Measurements from ENCODE around the gene ECI2.

ECI2 gene

DNA sequence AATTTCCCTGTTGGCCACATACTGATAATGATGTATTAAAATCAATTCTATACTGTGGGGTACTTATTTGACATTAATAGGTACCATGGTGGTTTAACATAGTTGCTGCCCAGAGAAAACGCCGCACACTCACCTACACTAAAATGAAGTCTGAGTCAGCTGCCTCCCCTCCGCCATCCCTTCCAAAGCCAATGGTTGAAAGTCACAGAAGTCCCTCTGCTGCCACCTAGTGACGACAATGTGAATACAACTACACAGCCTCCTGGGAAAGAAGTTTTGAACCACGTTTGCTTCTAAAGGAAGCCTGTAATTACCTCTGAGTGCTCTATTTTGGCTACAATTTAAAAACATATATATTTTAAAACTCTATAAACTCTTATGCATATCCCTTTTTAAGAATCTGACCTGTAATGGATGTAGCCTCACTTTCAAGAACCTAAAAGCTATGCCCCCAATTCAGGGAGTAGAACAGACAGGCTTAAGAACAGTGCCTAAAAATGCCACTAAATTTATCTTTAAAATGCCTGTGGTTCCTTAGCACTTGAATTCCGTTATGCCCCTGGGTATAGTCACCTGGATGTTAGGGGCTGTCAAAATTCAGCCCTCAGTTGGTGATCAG, 20.6 kb upstream of the ECI2 start:
- Histone ChIP-seq H3K9me3 (ENCODE audit: control insufficient read depth, insufficient read depth, low read depth, low read length) (no peaks in the 10 kb centered on the region), H3K4me3 (ENCODE audit: low read depth, low read length) (no peak overlapping the region), H3K27ac (ENCODE audit: extremely low read depth, low read depth, low read length) (no peak overlapping the region), H3K36me3 (ENCODE audit: control insufficient read depth in 2 of 2, insufficient read depth in 1 of 2, low read length in 2 of 2) (no peaks in the 10 kb centered on the region), H3K4me1 (ENCODE audit: control insufficient read depth, insufficient read depth, low read length) (no peaks in the 10 kb centered on the region)
- TF ChIP-seq, protein P1, sequence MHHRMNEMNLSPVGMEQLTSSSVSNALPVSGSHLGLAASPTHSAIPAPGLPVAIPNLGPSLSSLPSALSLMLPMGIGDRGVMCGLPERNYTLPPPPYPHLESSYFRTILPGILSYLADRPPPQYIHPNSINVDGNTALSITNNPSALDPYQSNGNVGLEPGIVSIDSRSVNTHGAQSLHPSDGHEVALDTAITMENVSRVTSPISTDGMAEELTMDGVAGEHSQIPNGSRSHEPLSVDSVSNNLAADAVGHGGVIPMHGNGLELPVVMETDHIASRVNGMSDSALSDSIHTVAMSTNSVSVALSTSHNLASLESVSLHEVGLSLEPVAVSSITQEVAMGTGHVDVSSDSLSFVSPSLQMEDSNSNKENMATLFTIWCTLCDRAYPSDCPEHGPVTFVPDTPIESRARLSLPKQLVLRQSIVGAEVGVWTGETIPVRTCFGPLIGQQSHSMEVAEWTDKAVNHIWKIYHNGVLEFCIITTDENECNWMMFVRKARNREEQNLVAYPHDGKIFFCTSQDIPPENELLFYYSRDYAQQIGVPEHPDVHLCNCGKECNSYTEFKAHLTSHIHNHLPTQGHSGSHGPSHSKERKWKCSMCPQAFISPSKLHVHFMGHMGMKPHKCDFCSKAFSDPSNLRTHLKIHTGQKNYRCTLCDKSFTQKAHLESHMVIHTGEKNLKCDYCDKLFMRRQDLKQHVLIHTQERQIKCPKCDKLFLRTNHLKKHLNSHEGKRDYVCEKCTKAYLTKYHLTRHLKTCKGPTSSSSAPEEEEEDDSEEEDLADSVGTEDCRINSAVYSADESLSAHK (tag by site-specific recombination; IDR thresholded peaks at IDR 0.05), result no peak
- TF ChIP-seq, protein P2, sequence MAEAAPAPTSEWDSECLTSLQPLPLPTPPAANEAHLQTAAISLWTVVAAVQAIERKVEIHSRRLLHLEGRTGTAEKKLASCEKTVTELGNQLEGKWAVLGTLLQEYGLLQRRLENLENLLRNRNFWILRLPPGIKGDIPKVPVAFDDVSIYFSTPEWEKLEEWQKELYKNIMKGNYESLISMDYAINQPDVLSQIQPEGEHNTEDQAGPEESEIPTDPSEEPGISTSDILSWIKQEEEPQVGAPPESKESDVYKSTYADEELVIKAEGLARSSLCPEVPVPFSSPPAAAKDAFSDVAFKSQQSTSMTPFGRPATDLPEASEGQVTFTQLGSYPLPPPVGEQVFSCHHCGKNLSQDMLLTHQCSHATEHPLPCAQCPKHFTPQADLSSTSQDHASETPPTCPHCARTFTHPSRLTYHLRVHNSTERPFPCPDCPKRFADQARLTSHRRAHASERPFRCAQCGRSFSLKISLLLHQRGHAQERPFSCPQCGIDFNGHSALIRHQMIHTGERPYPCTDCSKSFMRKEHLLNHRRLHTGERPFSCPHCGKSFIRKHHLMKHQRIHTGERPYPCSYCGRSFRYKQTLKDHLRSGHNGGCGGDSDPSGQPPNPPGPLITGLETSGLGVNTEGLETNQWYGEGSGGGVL (tag by site-specific recombination; IDR thresholded peaks at IDR 0.05), result no peak
- TF ChIP-seq YY2 (tag by site-specific recombination; IDR thresholded peaks at IDR 0.05), result peak; percentile 51; the same call in 1 of the 2 replicates
- TF ChIP-seq ZNF654 (tag by site-specific recombination; IDR thresholded peaks at IDR 0.05; ENCODE audit: low read depth), result peak; percentile 97
- 0 out of 2 replicates have a peak, but pooled peaks have one; percentile 34 for TF ChIP-seq MZF1 (tag by site-specific recombination; IDR thresholded peaks at IDR 0.05; ENCODE audit: borderline replicate concordance)
- TF ChIP-seq, protein P3, sequence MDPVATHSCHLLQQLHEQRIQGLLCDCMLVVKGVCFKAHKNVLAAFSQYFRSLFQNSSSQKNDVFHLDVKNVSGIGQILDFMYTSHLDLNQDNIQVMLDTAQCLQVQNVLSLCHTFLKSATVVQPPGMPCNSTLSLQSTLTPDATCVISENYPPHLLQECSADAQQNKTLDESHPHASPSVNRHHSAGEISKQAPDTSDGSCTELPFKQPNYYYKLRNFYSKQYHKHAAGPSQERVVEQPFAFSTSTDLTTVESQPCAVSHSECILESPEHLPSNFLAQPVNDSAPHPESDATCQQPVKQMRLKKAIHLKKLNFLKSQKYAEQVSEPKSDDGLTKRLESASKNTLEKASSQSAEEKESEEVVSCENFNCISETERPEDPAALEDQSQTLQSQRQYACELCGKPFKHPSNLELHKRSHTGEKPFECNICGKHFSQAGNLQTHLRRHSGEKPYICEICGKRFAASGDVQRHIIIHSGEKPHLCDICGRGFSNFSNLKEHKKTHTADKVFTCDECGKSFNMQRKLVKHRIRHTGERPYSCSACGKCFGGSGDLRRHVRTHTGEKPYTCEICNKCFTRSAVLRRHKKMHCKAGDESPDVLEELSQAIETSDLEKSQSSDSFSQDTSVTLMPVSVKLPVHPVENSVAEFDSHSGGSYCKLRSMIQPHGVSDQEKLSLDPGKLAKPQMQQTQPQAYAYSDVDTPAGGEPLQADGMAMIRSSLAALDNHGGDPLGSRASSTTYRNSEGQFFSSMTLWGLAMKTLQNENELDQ (tag by site-specific recombination; IDR thresholded peaks at IDR 0.05; ENCODE audit: low read depth), result no peak
- no peak for TF ChIP-seq ZNF223 (tag by site-specific recombination; IDR thresholded peaks at IDR 0.05)
- no peak for TF ChIP-seq ZNF664 (tag by site-specific recombination; IDR thresholded peaks at IDR 0.05)
- peak; percentile 50; the same call in 1 of the 2 replicates for TF ChIP-seq ZNF335 (tag by site-specific recombination; conservative IDR thresholded peaks at IDR 0.05)
- 0 out of 2 replicates have a peak, but pooled peaks have one; percentile 22 for TF ChIP-seq ZNF629 (tag by site-specific recombination; IDR thresholded peaks at IDR 0.05)
- TF ChIP-seq, protein P4, sequence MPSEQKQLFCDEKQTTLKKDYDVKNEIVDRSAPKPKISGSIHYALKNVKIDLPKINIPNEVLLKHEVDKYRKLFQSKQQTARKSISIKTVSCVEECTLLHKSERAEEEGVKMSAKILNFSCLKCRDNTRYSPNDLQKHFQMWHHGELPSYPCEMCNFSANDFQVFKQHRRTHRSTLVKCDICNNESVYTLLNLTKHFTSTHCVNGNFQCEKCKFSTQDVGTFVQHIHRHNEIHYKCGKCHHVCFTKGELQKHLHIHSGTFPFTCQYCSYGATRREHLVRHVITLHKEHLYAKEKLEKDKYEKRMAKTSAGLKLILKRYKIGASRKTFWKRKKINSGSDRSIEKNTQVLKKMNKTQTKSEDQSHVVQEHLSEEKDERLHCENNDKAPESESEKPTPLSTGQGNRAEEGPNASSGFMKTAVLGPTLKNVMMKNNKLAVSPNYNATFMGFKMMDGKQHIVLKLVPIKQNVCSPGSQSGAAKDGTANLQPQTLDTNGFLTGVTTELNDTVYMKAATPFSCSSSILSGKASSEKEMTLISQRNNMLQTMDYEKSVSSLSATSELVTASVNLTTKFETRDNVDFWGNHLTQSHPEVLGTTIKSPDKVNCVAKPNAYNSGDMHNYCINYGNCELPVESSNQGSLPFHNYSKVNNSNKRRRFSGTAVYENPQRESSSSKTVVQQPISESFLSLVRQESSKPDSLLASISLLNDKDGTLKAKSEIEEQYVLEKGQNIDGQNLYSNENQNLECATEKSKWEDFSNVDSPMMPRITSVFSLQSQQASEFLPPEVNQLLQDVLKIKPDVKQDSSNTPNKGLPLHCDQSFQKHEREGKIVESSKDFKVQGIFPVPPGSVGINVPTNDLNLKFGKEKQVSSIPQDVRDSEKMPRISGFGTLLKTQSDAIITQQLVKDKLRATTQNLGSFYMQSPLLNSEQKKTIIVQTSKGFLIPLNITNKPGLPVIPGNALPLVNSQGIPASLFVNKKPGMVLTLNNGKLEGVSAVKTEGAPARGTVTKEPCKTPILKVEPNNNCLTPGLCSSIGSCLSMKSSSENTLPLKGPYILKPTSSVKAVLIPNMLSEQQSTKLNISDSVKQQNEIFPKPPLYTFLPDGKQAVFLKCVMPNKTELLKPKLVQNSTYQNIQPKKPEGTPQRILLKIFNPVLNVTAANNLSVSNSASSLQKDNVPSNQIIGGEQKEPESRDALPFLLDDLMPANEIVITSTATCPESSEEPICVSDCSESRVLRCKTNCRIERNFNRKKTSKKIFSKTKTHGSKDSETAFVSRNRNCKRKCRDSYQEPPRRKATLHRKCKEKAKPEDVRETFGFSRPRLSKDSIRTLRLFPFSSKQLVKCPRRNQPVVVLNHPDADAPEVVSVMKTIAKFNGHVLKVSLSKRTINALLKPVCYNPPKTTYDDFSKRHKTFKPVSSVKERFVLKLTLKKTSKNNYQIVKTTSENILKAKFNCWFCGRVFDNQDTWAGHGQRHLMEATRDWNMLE (tag by site-specific recombination; conservative IDR thresholded peaks at IDR 0.05; ENCODE audit: low read depth), result peak; percentile 30; the same call in 1 of the 2 replicates
- 0 out of 2 replicates have a peak, but pooled peaks have one; percentile 23 for TF ChIP-seq ZSCAN30 (tag by site-specific recombination; IDR thresholded peaks at IDR 0.05)
- TF ChIP-seq, protein P5, sequence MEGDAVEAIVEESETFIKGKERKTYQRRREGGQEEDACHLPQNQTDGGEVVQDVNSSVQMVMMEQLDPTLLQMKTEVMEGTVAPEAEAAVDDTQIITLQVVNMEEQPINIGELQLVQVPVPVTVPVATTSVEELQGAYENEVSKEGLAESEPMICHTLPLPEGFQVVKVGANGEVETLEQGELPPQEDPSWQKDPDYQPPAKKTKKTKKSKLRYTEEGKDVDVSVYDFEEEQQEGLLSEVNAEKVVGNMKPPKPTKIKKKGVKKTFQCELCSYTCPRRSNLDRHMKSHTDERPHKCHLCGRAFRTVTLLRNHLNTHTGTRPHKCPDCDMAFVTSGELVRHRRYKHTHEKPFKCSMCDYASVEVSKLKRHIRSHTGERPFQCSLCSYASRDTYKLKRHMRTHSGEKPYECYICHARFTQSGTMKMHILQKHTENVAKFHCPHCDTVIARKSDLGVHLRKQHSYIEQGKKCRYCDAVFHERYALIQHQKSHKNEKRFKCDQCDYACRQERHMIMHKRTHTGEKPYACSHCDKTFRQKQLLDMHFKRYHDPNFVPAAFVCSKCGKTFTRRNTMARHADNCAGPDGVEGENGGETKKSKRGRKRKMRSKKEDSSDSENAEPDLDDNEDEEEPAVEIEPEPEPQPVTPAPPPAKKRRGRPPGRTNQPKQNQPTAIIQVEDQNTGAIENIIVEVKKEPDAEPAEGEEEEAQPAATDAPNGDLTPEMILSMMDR (tag by site-specific recombination; IDR thresholded peaks at IDR 0.05), result peak; percentile 68
- no peak for TF ChIP-seq EGR2 (tag by site-specific recombination; IDR thresholded peaks at IDR 0.05; ENCODE audit: low read depth)
- 0 out of 2 replicates have a peak, but pooled peaks have one; percentile 13 for TF ChIP-seq WT1 (tag by site-specific recombination; IDR thresholded peaks at IDR 0.05)
- peak; percentile 65 for TF ChIP-seq YY1 (tag by site-specific recombination; IDR thresholded peaks at IDR 0.05)
- TF ChIP-seq SP7 (tag by site-specific recombination; IDR thresholded peaks at IDR 0.05), result peak; percentile 40; the same call in 1 of the 2 replicates
- ChIA-PET CTCF (interaction anchor here (0.6 to 7.4 kb wide), 46 partner anchors 11 to 1625 kb away, joined by 3 to 59 read pairs (median 4); partner anchors contain the start of genes ECI2 and FAM50B), POLR2A (interaction anchor here (1.9 kb wide), 1 partner anchor 21 kb away, joined by 8 read pairs; the partner anchor contains the start of gene ECI2)
